Stimulated activated CD4-positive, alpha-beta T cell treated with anti-CD3 and anti-CD28 coated beads, Interleukin-2, amount 100 ng/mL, for 4 hours (primary cell): ENCODE data around the gene CYP26B1.

Experiments used
- DNase-seq: peaks from one replicate; pipeline ENCODE4 v3.0.0-alpha.2; 2020; ENCODE audit warnings: low read depth

Gene CYP26B1, protein sequence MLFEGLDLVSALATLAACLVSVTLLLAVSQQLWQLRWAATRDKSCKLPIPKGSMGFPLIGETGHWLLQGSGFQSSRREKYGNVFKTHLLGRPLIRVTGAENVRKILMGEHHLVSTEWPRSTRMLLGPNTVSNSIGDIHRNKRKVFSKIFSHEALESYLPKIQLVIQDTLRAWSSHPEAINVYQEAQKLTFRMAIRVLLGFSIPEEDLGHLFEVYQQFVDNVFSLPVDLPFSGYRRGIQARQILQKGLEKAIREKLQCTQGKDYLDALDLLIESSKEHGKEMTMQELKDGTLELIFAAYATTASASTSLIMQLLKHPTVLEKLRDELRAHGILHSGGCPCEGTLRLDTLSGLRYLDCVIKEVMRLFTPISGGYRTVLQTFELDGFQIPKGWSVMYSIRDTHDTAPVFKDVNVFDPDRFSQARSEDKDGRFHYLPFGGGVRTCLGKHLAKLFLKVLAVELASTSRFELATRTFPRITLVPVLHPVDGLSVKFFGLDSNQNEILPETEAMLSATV

GRCh38 chr2:72147303-72147971 lies at the start of gene CYP26B1:
Gene CYP26B1 (minus strand): TSS chr2:72147862. CDS start chr2:72147834, 28 bp downstream.
- no peak for DNase-seq

GRCh38 chr2:72193723-72194122 lies 46.1 kb upstream of the CYP26B1 start:
- DNase-seq = no peak

- no peak for DNase-seq
These were observed 43.8 kb upstream of the CYP26B1 start for GRCh38 chr2:72191441-72191840.

- no peak for DNase-seq
These were observed 37.5 kb upstream of the CYP26B1 start for GRCh38 chr2:72185206-72185605.

DNA sequence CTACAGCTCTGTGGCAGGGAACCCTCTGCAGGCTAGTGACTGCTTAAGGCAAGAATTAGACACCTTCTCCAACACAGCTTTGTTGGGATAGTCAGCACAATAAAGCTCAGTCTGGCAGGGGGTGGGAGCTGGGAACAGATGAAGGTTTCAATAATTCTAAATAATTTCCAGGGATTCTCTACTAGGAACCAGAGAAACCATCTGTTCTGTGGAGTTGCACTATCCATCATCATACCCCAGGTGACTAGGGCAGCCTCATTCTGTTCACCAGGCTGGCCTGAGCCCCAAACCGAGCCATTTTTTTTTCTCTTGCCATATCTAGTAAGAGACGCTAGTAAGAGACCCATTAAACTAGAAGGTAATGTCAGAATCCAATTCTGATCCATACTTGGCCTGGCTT lies 35.8 kb upstream of the CYP26B1 start:
- DNase-seq = no peak

DNA sequence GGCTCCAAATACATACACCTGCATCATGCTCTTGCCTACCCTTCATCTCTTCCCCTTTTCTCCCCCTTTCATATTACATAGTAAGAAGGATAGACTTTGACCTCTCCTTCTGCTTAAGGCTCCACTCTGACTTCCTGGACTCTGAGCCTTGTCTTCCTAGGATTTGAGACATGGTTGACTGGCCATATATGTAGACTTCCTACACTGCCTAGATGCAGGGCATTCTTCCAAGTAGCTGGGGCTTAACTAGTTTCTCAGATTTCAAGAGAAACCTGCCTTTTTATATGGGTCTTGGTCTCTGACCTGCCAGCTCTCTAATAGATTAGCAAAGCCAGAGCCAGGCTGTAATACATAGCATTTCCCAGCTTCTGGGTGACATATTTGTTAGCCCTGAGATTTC lies 35.4 kb upstream of the CYP26B1 start:
- DNase-seq = no peak

GRCh38 chr2:72182547-72182946 lies 34.9 kb upstream of the CYP26B1 start:
- DNase-seq = no peak

DNA sequence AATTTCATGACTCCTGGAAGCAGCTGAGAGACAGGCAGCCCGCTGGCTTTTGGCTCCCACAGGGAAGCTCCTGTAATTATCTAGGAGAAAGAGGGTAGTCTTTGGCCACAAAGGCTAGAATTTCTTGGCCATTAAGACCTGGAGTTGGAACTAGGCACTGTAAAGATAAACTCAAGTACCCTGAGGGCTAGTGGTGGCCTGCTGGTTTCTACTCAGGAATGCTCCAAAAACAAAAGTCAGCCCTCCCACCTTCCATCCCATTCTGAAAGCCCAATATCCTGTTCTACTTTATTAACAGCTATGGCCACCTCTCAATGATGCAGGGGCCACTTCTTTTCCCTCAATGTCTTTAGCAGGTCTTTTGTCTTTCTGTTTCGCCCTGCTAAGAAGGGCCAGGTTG lies 34.0 kb upstream of the CYP26B1 start:
- DNase-seq = no peak

DNA sequence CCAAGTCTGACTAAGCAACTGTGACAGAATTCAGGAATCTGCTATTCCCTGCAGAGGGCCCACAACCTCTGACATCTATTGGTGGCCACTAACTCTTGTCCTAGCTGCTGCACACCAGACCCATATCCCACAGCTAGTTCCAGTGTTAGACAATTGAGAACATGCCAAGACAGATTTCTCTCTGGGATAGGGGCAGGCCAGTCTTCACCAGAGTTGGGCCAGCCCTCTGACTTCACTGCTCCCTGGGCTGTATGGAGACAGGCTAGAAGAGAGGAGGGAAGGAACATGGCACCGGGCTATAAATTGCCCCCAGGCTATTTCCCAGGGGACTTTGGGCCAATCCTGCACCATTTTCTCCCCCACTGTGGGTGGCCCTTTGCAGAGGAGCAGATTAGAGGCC lies 32.7 kb upstream of the CYP26B1 start:
- no peak for DNase-seq

DNA sequence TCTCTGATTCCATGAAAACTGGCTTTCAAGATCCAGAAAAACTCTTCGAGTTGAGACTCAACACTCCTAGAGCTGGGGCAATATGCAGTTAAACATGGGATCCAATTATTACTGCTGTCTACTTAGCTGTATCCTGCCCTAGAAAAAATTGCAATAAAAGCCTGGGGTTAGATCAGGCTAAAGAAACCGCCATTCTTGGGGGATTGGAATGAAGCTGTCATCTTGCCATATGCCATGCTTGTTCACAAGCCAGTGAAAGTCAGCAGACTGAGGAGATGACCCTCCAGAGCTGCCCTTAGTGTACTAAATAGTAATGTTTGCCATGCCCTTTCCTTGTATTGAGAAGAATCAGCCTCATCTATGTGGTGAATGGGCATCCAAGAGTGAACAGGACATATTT lies 30.9 kb upstream of the CYP26B1 start:
- no peak for DNase-seq

DNA sequence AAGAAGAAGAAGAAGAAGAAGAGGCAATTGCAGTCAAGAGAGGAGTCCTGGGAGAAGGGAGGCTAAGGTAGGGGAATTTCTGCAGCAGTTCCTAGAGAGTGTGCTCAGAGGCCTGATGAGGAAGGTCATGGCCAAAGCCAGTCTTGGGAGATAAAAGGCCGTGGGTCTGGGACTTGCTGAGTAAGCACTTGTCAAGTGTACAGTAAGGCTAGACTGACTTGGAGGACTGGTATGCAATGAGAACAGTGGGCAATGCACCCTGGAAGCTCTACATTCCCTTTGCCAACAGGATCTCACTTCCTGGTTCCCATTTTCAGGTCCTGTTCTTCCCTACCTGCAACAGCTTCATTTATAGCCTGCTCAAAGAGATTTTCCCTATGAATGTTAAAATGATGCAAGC lies 28.6 kb upstream of the CYP26B1 start:
- no peak for DNase-seq

DNA sequence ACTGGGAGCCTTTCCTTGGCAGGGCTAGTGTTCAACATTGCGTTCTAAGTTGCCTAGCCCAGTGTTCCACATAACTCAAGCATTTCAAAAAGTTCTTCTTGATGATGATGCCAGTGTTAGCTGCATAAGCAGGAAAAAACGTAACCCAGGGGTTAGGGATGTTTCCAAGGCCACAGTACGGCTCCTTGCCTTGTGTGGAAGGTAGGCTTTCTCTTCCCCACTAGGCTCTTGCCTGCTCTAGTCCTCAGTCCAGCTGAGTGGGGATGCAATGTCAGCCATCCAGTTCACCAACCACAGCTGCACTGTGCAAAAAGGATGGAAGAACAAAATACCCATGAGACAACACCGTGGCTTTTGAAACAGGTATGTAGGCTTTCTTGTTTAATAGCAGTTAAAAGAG lies 28.0 kb upstream of the CYP26B1 start:
- no peak for DNase-seq

GRCh38 chr2:72173640-72174321 lies 26.1 kb upstream of the CYP26B1 start:
- DNase-seq = no peak

- no peak for DNase-seq
These were observed 24.8 kb upstream of the CYP26B1 start for GRCh38 chr2:72172478-72172877.

GRCh38 chr2:72166279-72166678 lies 18.6 kb upstream of the CYP26B1 start:
- DNase-seq = no peak

DNA sequence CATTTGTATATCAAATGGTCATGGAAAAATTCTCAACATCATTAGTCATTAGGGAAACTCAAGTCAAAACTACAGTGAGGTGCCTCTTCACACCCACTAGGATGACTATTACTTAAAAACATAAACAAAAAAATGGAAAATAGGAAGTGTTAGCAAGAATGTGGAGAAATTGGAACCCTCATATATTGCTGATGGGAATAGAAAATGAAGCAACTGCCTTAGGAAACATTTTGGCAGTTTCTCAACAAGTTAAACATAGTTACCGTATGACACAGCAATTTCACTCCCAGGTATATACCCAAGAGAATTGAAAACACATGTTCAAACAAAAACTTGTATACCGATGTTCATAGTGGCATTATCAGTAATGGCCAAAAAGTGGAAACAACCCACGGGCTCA lies 18.1 kb upstream of the CYP26B1 start:
- DNase-seq = no peak

- no peak for DNase-seq
These were observed 14.9 kb upstream of the CYP26B1 start for GRCh38 chr2:72162574-72162973.

- no peak for DNase-seq
These were observed 11.7 kb upstream of the CYP26B1 start for GRCh38 chr2:72159211-72159993.

GRCh38 chr2:72157871-72158771 lies 10.5 kb upstream of the CYP26B1 start:
- DNase-seq = no peak

GRCh38 chr2:72156872-72157271 lies 9.2 kb upstream of the CYP26B1 start:
- DNase-seq = no peak

DNA sequence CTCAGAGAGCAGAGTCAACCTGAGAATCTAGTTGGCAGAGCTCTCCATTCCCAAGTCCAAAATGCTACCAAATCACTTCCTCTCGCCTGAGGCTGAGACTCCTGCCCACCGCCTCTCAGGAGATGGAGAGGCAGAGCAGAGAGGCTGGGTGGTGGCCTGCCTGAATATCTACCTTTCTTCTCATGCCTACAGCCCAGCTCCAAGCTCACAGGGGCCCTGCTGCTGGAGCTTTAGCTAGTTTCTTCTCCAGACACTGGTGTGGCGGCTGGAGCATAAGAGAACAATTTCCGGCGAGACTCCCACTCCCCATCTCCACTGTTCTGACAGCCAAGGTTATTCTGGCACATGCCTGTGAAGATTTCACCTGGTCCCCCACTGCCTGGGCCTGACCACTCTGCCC lies 8.1 kb upstream of the CYP26B1 start:
- no peak for DNase-seq
